GM21619 (cell line): ENCODE measurements around the gene SLC25A13.
A peak's percentile ranks its signal among the peaks of the same experiment; 100 is the strongest.
"Not testable (repeated sequence)": the region's sequence is repeated elsewhere in the genome, so short reads cannot be mapped to it uniquely, and the experiment has no call there.

Source experiments
- ATAC-seq: cut with Tn5 transposase; IDR thresholded peaks from one replicate; pipeline ENCODE4 v1.9.1; 2021; ENCODE audit not compliant: unreplicated experiment

The SLC25A13 gene

GRCh38 chr7:96300502-96300901, 21.4 kb downstream of the SLC25A13 start:
- ATAC-seq, result peak; percentile 43

- ATAC-seq, result no peak
Measured at GRCh38 chr7:96299496-96299895, 22.4 kb downstream of the SLC25A13 start.

- ATAC-seq, result no peak
Measured at GRCh38 chr7:96297876-96298275, 24.0 kb downstream of the SLC25A13 start.

- not testable (repeated sequence) for ATAC-seq
Measured at GRCh38 chr7:96297446-96297845, 24.5 kb downstream of the SLC25A13 start.

GRCh38 chr7:96293911-96294310, 28.0 kb downstream of the SLC25A13 start:
- ATAC-seq, result not testable (repeated sequence)

- ATAC-seq, result no peak
Measured at GRCh38 chr7:96287559-96287958, 34.3 kb downstream of the SLC25A13 start.

- peak; percentile 34 for ATAC-seq
Measured at GRCh38 chr7:96287132-96287531, 34.8 kb downstream of the SLC25A13 start.

GRCh38 chr7:96285579-96285978, 36.3 kb downstream of the SLC25A13 start:
- peak; percentile 89 for ATAC-seq

GRCh38 chr7:96284835-96285234, 37.1 kb downstream of the SLC25A13 start:
- ATAC-seq, result peak; percentile 45

- ATAC-seq, result no peak
Measured at GRCh38 chr7:96284240-96284639, 37.7 kb downstream of the SLC25A13 start.

GRCh38 chr7:96282835-96283234, 39.1 kb downstream of the SLC25A13 start:
- no peak for ATAC-seq

GRCh38 chr7:96277921-96278320, 44.0 kb downstream of the SLC25A13 start:
- no peak for ATAC-seq

- no peak for ATAC-seq
Measured at GRCh38 chr7:96276019-96276418, 45.9 kb downstream of the SLC25A13 start.

GRCh38 chr7:96273716-96274115, 48.2 kb downstream of the SLC25A13 start:
- no peak for ATAC-seq

- ATAC-seq, result no peak
Measured at GRCh38 chr7:96269246-96269994, 52.5 kb downstream of the SLC25A13 start.

GRCh38 chr7:96266580-96266979, 55.3 kb downstream of the SLC25A13 start:
- ATAC-seq, result no peak

GRCh38 chr7:96266015-96266414, 55.9 kb downstream of the SLC25A13 start:
- ATAC-seq, result no peak

- no peak for ATAC-seq
Measured at GRCh38 chr7:96253964-96254363, 67.9 kb downstream of the SLC25A13 start.

GRCh38 chr7:96253441-96253840, 68.5 kb downstream of the SLC25A13 start:
- no peak for ATAC-seq

- no peak for ATAC-seq
Measured at GRCh38 chr7:96250776-96251361, 71.0 kb downstream of the SLC25A13 start.

GRCh38 chr7:96248405-96248804, 73.5 kb downstream of the SLC25A13 start:
- ATAC-seq, result no peak

- no peak for ATAC-seq
Measured at GRCh38 chr7:96246919-96247318, 75.0 kb downstream of the SLC25A13 start.

GRCh38 chr7:96244992-96245292, 77.0 kb downstream of the SLC25A13 start:
- no peak for ATAC-seq
